Measurements from ENCODE around the gene ZDHHC1.

GRCh38 chr16:67395105-67395457 is 21.2 kb downstream of the ZDHHC1 start:
- TF ChIP-seq POLR2A (IDR thresholded peaks at IDR 0.05), result no peak
- TF ChIP-seq CTCF (IDR thresholded peaks at IDR 0.05), result no peak
